HepG2 (cell line): ENCODE measurements around the gene TNFAIP1. TPM values are rescaled to one million over a fixed set of nuclear protein-coding genes. Genes with fewer than 3 reads are reported as not detected.

ENCODE experiments used
- ATAC-seq: fragments of 200-7000 bp; cut with Tn5 transposase; 3 replicates; pipeline ENCODE4 v1.9.1; 2020; ENCODE audit warnings: mild to moderate bottlenecking, moderate library complexity
- BruUV-seq: library from RNA; stranded (reverse); fragments of 400-500 nt; replicated peaks from 2 replicates; lab custom pipeline; 2021; lab: Mats Ljungman, UMichigan
- CTCF ChIA-PET: fragments of 300-600 bp; formaldehyde crosslinking; extraction: SDS; loops from one replicate; lab custom pipeline; 2021; ENCODE audit warnings: low total read pairs, inconsistent platforms, low intra/inter-chr PET ratio; lab: Yijun Ruan, JAX
- POLR2A ChIA-PET: fragments of 350-600 bp; sonication (Branson Sonifier 250); formaldehyde crosslinking; loops from one replicate; lab custom pipeline; 2020; ENCODE audit warnings: antibody characterized with exemption, inconsistent platforms; lab: Yijun Ruan, JAX
- DNase-seq: peaks from one replicate; pipeline ENCODE4 v3.0.0-alpha.2; 2015; ENCODE audit warnings: low spot score
- FAIRE-seq: peaks from 3 replicates; lab custom pipeline; 2011; peaks lifted over from hg19 to GRCh38; lab: Jason Lieb, UNC
- H2AFZ ChIP-seq: one replicate; pipeline ENCODE4 v1.6.1; 2011; ENCODE audit warnings: low read length, inconsistent platforms
- H3K27ac ChIP-seq: fragments of 300-600 bp; 3 replicates; pipeline ENCODE4 v1.8.0; 2011; ENCODE audit warnings: mixed run types, mild to moderate bottlenecking, mixed read lengths, low read length, inconsistent platforms; ENCODE audit not compliant: insufficient read depth; ENCODE audit errors: extremely low read length
- H3K27me3 ChIP-seq, 2 experiments: fragments of 200-600 bp in 1 of 2; 2 replicates in 1 of 2; 3 replicates in 1 of 2; pipeline versions ENCODE4 v1.6.0 to v1.8.0; 2011; ENCODE audit warnings: low read length in 2 of 2, mild to moderate bottlenecking in 2 of 2, moderate library complexity in 2 of 2, inconsistent platforms in 1 of 2; ENCODE audit not compliant: insufficient read depth in 2 of 2, control insufficient read depth in 1 of 2
- H3K36me3 ChIP-seq, 2 experiments: fragments of 200-600 bp in 1 of 2; replicated peaks in 1 of 2; 2 replicates in 1 of 2; 3 replicates in 1 of 2; pipeline versions ENCODE4 v1.5.1 to v1.8.0; 2011; ENCODE audit warnings: low read length in 2 of 2, inconsistent platforms in 1 of 2; ENCODE audit not compliant: insufficient read depth in 2 of 2, control insufficient read depth in 1 of 2
- H3K4me1 ChIP-seq: 2 replicates; pipeline ENCODE4 v1.5.1; 2012; ENCODE audit warnings: low read length, inconsistent platforms; ENCODE audit not compliant: insufficient read depth
- H3K4me2 ChIP-seq: 2 replicates; pipeline ENCODE4 v1.6.0; 2011; ENCODE audit warnings: low read depth, low read length, inconsistent platforms
- H3K4me3 ChIP-seq, 3 experiments: fragments of 200-600 bp in 1 of 3; sonication (generic), shearing (Covaris generic) in 1 of 3; replicated peaks in 1 of 3; 2 replicates each; pipeline ENCODE4 v1.5.1; 2011 to 2016; ENCODE audit warnings: low read length in 3 of 3, inconsistent platforms in 2 of 3, low read depth in 2 of 3, mild to moderate bottlenecking in 2 of 3, control low read depth in 1 of 3, mixed read lengths in 1 of 3; ENCODE audit not compliant: insufficient read depth in 1 of 3
- H3K79me2 ChIP-seq: one replicate; pipeline ENCODE4 v1.6.1; 2011; ENCODE audit warnings: low read length, inconsistent platforms; ENCODE audit not compliant: insufficient read depth
- H3K9ac ChIP-seq: 2 replicates; pipeline ENCODE4 v1.6.0; 2011; ENCODE audit warnings: mild to moderate bottlenecking, low read depth, low read length, inconsistent platforms; ENCODE audit not compliant: insufficient read depth
- H3K9me3 ChIP-seq: 2 replicates; pipeline ENCODE4 v1.5.1; 2012; ENCODE audit warnings: mild to moderate bottlenecking, low read length
- H4K20me1 ChIP-seq: 2 replicates; pipeline ENCODE4 v1.6.0; 2011; ENCODE audit warnings: inconsistent platforms, mild to moderate bottlenecking, low read length, moderate library complexity; ENCODE audit not compliant: insufficient read depth
- BORCS8-MEF2B ChIP-seq: sonication (generic); formaldehyde crosslinking; IDR thresholded peaks from 2 replicates; pipeline ENCODE4 v1.8.0; 2022; ENCODE audit warnings: mild to moderate bottlenecking, missing genetic modification reagents
- EED ChIP-seq: sonication (generic); formaldehyde crosslinking; IDR thresholded peaks from 2 replicates; pipeline ENCODE4 v1.5.0; 2020; ENCODE audit warnings: mild to moderate bottlenecking, missing genetic modification reagents
- EZH2 ChIP-seq: conservative IDR thresholded peaks from 2 replicates; pipeline ENCODE4 v1.6.1; 2012; ENCODE audit warnings: mild to moderate bottlenecking, low read depth, low read length, moderate library complexity
- HMG20B ChIP-seq: conservative IDR thresholded peaks from 2 replicates; pipeline ENCODE4 v1.6.1; 2016; ENCODE audit warnings: missing genetic modification reagents, missing compliant biosample characterization
- KLF6 ChIP-seq: IDR thresholded peaks from 2 replicates; pipeline ENCODE4 v1.8.0; 2016; ENCODE audit warnings: missing biosample characterization, missing genetic modification reagents
- MATR3 ChIP-seq: sonication (generic); formaldehyde crosslinking; IDR thresholded peaks from 2 replicates; pipeline ENCODE4 v1.4.0; 2020; ENCODE audit warnings: missing genetic modification reagents
- MED13 ChIP-seq: sonication (generic); formaldehyde crosslinking; IDR thresholded peaks from 2 replicates; pipeline ENCODE4 v1.5.0; 2020; ENCODE audit warnings: missing genetic modification reagents
- MTA3 ChIP-seq: sonication (generic); formaldehyde crosslinking; IDR thresholded peaks from 2 replicates; pipeline ENCODE4 v1.4.0; 2020; ENCODE audit warnings: missing genetic modification reagents
- REXO4 ChIP-seq: sonication (generic); formaldehyde crosslinking; IDR thresholded peaks from 2 replicates; pipeline ENCODE4 v1.8.0; 2022; ENCODE audit warnings: missing genetic modification reagents, mild to moderate bottlenecking, borderline replicate concordance
- SKI ChIP-seq: fragments of 450-650 bp; IDR thresholded peaks from one replicate; pipeline ENCODE4 v1.6.1; 2018; ENCODE audit warnings: mild to moderate bottlenecking; ENCODE audit not compliant: partially characterized antibody
- THYN1 ChIP-seq: sonication (generic); formaldehyde crosslinking; IDR thresholded peaks from 2 replicates; pipeline ENCODE4 v1.8.1; 2023; ENCODE audit warnings: low read depth, mild to moderate bottlenecking, moderate library complexity, missing genetic modification reagents, borderline replicate concordance
- ZFP36L1 ChIP-seq: sonication (generic); formaldehyde crosslinking; IDR thresholded peaks from 2 replicates; pipeline ENCODE4 v1.8.0; 2022; ENCODE audit warnings: mild to moderate bottlenecking, missing genetic modification reagents, moderate library complexity
- ZFP82 ChIP-seq: sonication (generic); formaldehyde crosslinking; IDR thresholded peaks from 2 replicates; pipeline ENCODE4 v1.5.1; 2020; ENCODE audit warnings: mild to moderate bottlenecking, missing genetic modification reagents, borderline replicate concordance
- ZNF749 ChIP-seq: sonication (generic); formaldehyde crosslinking; IDR thresholded peaks from 2 replicates; pipeline ENCODE4 v1.8.0; 2022; ENCODE audit warnings: mild to moderate bottlenecking, missing genetic modification reagents, moderate library complexity, borderline replicate concordance
- WGBS: methylation state at CpG from one replicate; pipeline ENCODE4 v1.1.6; 2017; ENCODE audit warnings: low lambda C conversion rate; 5-methylcytosine and 5-hydroxymethylcytosine counted together
- in situ Hi-C: cut with HindIII; loops from 2 replicates; pipeline ENCODE4 v1.10.0; 2017; ENCODE audit warnings: low pct_unique_long_range_greater_than_20kb; ENCODE audit not compliant: extremely low pct_ligation_motif_present
- intact Hi-C: fragments of 100-400 bp; cut with micrococcal nuclease; formaldehyde crosslinking; loops from one replicate; pipeline ENCODE4 v1.10.0; 2022; ENCODE audit not compliant: unreplicated experiment
- polyA plus RNA-seq, 8 experiments: library from polyadenylated mRNA; depleted of rRNA in 3 of 8; stranded (reverse) in 7 of 8; unstranded in 1 of 8; fragments of >200 nt; fragmentation: Illumina TruSeq in 4 of 8; extraction: Trizol in 4 of 8; gene quantifications; 2 replicates each; pipeline versions ENCODE4 v1.2.1 to v1.2.3, GENCODE V29; 2011 to 2016; ENCODE audit warnings: low read depth in 4 of 8, missing spikeins in 1 of 8, mixed read lengths in 1 of 8; ENCODE audit not compliant: insufficient read depth in 1 of 8
- total RNA-seq, 5 experiments: library from RNA; depleted of rRNA; stranded (reverse); fragments of >200 nt; fragmentation: Illumina TruSeq; extraction: Trizol; gene quantifications; 2 replicates each; pipeline ENCODE4 v1.2.3, GENCODE V29; 2016; ENCODE audit warnings: low read depth in 1 of 5
- TF ChIP-seq, protein P1 (sequence below): sonication (generic); formaldehyde crosslinking; IDR thresholded peaks from 2 replicates; pipeline ENCODE4 v1.4.0; 2020; ENCODE audit warnings: mild to moderate bottlenecking, missing genetic modification reagents
- TF ChIP-seq, protein P2 (sequence below): sonication (generic); formaldehyde crosslinking; IDR thresholded peaks from 2 replicates; pipeline ENCODE4 v1.5.0; 2020; ENCODE audit warnings: mild to moderate bottlenecking, missing genetic modification reagents
- TF ChIP-seq, protein P3 (sequence below): sonication (generic); formaldehyde crosslinking; IDR thresholded peaks from 2 replicates; pipeline ENCODE4 v1.4.0; 2020; ENCODE audit warnings: missing genetic modification reagents, borderline replicate concordance

The TNFAIP1 gene
- total and polyA plus RNA-seq, 2 of the 13 experiments (the other 11 are each of a cell fraction or from before 2014, with no cell fraction given), result 17.5 to 40.6 TPM

DNA sequence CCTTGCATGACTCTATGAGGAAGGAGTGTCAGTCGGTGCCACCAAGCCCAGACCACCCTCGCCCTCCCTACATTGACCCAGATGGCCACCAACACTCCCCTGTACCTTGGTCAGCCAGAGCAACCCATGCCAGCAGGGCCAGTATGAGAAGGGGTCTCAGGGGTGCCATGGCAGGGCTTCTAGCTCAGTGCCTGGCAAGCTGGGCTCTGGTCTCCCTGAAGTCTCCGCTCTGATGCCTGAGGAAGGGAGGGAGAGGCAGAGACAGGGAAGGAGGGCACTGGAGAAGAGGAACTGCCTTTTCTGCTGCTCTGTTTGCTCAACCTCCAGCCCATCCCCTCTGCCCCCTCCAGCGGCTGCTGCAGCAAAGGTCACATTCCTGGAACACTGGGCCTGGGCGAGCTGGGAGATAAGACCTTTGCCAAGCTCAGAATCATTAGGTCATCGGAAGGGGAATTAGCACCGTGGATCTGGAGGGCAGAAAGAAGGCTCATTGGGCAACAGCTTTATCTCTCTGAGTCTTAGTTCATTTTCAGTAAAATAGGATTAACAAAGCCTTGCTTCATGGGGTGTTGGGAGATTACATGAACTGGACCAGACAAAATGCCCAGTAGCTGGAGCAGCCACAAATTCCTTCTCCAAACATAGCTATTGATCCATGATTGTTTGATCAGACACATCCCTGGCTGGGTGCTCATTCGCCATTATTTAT lies 34.6 kb downstream of the TNFAIP1 start, which contains the start of gene VTN:
Gene VTN, minus strand, starts transcription at position 273 of the 709 bp plus-strand sequence. Its CDS starts 104 bp downstream, at position 169.
- Histone ChIP-seq H3K27ac (peak within 1 kb of the TSS; percentile 92), H3K36me3 (no peaks in the 10 kb centered on the region; a peak in 1 of 5 replicates), H4K20me1 (no peaks in the 10 kb centered on the region), H3K9me3 (no peaks in the 10 kb centered on the region), H2AFZ (no peak within 1 kb of the TSS), H3K4me1 (peaks cover 52% of the 10 kb centered on the region), H3K27me3 (no peaks in the 10 kb centered on the region), H3K4me3 (peak within 1 kb of the TSS; percentile 49 to 77 (median 51)), H3K4me2 (peak within 1 kb of the TSS; percentile 96), H3K9ac (peak within 1 kb of the TSS; percentile 74), H3K79me2 (peaks cover 7% of the 10 kb centered on the region)
- 3% methylated on average over 8 of the region's 8 CpGs for WGBS
- ATAC-seq, result peak; percentile 78
- in situ Hi-C loops (no loop called here), intact Hi-C loops (loop anchor here (1.0 to 2.0 kb wide), 2 partner anchors 35 to 47 kb away; partner anchors contain the start of genes IFT20 and TNFAIP1)
- BruUV-seq, result no TSS peak
- FAIRE-seq, result peak; percentile 99
- POLR2A ChIA-PET, result interaction anchor here (0.7 to 8.3 kb wide), 20 partner anchors 9 to 350 kb away, joined by 3 to 183 read pairs (median 6); partner anchors contain the start of genes IFT20, POLDIP2, RPL23A and SLC46A1
- CTCF ChIA-PET, result no interaction called here
- peak; percentile 98 for DNase-seq
- TF ChIP-seq ZFP36L1 (CRISPR knock-in tag) (peak; percentile 76; the same call in 1 of the 2 replicates), MTA3 (no peak), THYN1 (CRISPR knock-in tag) (no peak), REXO4 (no peak), BORCS8-MEF2B (CRISPR knock-in tag) (peak; percentile 88), EED (CRISPR knock-in tag) (no peak), HMG20B (peak; percentile 95), ZFP82 (CRISPR knock-in tag) (no peak), SKI (peak; percentile 95), KLF6 (peak; percentile 47; the same call in 1 of the 2 replicates), EZH2 (no peak), MATR3 (CRISPR knock-in tag) (no peak), MED13 (CRISPR knock-in tag) (peak; percentile 88), ZNF749 (CRISPR knock-in tag) (0 out of 2 replicates have a peak, but pooled peaks have one; percentile 25)
- TF ChIP-seq, protein P1, sequence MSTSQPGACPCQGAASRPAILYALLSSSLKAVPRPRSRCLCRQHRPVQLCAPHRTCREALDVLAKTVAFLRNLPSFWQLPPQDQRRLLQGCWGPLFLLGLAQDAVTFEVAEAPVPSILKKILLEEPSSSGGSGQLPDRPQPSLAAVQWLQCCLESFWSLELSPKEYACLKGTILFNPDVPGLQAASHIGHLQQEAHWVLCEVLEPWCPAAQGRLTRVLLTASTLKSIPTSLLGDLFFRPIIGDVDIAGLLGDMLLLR (CRISPR knock-in tag), result peak; percentile 44; the same call in 1 of the 2 replicates
- TF ChIP-seq, protein P2, sequence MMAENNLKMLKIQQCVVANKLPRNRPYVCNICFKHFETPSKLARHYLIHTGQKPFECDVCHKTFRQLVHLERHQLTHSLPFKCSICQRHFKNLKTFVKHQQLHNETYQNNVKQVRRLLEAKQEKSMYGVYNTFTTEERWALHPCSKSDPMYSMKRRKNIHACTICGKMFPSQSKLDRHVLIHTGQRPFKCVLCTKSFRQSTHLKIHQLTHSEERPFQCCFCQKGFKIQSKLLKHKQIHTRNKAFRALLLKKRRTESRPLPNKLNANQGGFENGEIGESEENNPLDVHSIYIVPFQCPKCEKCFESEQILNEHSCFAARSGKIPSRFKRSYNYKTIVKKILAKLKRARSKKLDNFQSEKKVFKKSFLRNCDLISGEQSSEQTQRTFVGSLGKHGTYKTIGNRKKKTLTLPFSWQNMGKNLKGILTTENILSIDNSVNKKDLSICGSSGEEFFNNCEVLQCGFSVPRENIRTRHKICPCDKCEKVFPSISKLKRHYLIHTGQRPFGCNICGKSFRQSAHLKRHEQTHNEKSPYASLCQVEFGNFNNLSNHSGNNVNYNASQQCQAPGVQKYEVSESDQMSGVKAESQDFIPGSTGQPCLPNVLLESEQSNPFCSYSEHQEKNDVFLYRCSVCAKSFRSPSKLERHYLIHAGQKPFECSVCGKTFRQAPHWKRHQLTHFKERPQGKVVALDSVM (CRISPR knock-in tag), result peak; percentile 61
- TF ChIP-seq, protein P3, sequence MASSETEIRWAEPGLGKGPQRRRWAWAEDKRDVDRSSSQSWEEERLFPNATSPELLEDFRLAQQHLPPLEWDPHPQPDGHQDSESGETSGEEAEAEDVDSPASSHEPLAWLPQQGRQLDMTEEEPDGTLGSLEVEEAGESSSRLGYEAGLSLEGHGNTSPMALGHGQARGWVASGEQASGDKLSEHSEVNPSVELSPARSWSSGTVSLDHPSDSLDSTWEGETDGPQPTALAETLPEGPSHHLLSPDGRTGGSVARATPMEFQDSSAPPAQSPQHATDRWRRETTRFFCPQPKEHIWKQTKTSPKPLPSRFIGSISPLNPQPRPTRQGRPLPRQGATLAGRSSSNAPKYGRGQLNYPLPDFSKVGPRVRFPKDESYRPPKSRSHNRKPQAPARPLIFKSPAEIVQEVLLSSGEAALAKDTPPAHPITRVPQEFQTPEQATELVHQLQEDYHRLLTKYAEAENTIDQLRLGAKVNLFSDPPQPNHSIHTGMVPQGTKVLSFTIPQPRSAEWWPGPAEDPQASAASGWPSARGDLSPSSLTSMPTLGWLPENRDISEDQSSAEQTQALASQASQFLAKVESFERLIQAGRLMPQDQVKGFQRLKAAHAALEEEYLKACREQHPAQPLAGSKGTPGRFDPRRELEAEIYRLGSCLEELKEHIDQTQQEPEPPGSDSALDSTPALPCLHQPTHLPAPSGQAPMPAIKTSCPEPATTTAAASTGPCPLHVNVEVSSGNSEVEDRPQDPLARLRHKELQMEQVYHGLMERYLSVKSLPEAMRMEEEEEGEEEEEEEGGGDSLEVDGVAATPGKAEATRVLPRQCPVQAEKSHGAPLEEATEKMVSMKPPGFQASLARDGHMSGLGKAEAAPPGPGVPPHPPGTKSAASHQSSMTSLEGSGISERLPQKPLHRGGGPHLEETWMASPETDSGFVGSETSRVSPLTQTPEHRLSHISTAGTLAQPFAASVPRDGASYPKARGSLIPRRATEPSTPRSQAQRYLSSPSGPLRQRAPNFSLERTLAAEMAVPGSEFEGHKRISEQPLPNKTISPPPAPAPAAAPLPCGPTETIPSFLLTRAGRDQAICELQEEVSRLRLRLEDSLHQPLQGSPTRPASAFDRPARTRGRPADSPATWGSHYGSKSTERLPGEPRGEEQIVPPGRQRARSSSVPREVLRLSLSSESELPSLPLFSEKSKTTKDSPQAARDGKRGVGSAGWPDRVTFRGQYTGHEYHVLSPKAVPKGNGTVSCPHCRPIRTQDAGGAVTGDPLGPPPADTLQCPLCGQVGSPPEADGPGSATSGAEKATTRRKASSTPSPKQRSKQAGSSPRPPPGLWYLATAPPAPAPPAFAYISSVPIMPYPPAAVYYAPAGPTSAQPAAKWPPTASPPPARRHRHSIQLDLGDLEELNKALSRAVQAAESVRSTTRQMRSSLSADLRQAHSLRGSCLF (CRISPR knock-in tag), result no peak
